ENCODE data around the gene GPR160. TPM values are rescaled to one million over a fixed set of nuclear protein-coding genes. Genes with fewer than 3 reads are reported as not detected.

Gene GPR160
- total and polyA plus RNA-seq, 9 of the 15 experiments (the other 6 are each of a cell fraction or from before 2014, with no cell fraction given), result 1.3 to 10.5 (median 8.3) TPM

DNA sequence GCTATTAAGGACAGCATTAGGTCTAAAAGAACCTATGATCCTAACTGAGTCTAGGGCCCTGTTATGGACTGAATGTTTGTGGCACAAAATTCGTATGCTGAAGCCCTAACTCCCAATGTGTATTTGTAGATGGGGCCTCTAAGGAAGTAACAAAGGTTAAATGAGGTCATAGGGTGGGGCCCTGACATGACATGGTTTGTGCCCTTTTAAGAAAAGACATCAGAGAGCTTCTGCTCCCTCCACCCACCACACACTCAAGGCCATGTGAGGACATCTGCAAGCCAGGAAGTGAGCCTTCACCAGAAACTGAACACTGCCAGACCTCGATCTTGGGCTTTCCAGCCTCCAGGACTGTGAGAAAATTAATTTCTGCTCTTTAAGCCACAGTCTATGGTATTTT is 94.5 kb downstream of the GPR160 start (continued):
- no peak for TF ChIP-seq ZNF12 (CRISPR knock-in tag; IDR thresholded peaks at IDR 0.05)
- peak; percentile 52; the same call in 1 of the 2 replicates for TF ChIP-seq DPF2 (IDR thresholded peaks at IDR 0.05)
- no peak for TF ChIP-seq NFIC (IDR thresholded peaks at IDR 0.05)
- TF ChIP-seq, protein P1, sequence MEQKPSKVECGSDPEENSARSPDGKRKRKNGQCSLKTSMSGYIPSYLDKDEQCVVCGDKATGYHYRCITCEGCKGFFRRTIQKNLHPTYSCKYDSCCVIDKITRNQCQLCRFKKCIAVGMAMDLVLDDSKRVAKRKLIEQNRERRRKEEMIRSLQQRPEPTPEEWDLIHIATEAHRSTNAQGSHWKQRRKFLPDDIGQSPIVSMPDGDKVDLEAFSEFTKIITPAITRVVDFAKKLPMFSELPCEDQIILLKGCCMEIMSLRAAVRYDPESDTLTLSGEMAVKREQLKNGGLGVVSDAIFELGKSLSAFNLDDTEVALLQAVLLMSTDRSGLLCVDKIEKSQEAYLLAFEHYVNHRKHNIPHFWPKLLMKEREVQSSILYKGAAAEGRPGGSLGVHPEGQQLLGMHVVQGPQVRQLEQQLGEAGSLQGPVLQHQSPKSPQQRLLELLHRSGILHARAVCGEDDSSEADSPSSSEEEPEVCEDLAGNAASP (IDR thresholded peaks at IDR 0.05), result peak; percentile 98
- TF ChIP-seq, protein P2, sequence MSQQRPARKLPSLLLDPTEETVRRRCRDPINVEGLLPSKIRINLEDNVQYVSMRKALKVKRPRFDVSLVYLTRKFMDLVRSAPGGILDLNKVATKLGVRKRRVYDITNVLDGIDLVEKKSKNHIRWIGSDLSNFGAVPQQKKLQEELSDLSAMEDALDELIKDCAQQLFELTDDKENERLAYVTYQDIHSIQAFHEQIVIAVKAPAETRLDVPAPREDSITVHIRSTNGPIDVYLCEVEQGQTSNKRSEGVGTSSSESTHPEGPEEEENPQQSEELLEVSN (IDR thresholded peaks at IDR 0.05; ENCODE audit: borderline replicate concordance in 1 of 2, extremely low read depth in 1 of 2, insufficient read depth in 1 of 2, insufficient read length in 1 of 2, low read depth in 1 of 2, low read length in 1 of 2, poor library complexity in 1 of 2, severe bottlenecking in 1 of 2), result peak; percentile 31 to 72
- TF ChIP-seq, protein P3, sequence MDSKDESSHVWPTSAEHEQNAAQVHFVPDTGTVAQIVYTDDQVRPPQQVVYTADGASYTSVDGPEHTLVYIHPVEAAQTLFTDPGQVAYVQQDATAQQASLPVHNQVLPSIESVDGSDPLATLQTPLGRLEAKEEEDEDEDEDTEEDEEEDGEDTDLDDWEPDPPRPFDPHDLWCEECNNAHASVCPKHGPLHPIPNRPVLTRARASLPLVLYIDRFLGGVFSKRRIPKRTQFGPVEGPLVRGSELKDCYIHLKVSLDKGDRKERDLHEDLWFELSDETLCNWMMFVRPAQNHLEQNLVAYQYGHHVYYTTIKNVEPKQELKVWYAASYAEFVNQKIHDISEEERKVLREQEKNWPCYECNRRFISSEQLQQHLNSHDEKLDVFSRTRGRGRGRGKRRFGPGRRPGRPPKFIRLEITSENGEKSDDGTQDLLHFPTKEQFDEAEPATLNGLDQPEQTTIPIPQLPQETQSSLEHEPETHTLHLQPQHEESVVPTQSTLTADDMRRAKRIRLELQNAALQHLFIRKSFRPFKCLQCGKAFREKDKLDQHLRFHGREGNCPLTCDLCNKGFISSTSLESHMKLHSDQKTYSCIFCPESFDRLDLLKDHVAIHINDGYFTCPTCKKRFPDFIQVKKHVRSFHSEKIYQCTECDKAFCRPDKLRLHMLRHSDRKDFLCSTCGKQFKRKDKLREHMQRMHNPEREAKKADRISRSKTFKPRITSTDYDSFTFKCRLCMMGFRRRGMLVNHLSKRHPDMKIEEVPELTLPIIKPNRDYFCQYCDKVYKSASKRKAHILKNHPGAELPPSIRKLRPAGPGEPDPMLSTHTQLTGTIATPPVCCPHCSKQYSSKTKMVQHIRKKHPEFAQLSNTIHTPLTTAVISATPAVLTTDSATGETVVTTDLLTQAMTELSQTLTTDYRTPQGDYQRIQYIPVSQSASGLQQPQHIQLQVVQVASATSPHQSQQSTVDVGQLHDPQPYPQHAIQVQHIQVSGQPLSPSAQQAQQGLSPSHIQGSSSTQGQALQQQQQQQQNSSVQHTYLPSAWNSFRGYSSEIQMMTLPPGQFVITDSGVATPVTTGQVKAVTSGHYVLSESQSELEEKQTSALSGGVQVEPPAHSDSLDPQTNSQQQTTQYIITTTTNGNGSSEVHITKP (IDR thresholded peaks at IDR 0.05; ENCODE audit: partially characterized antibody), result peak; percentile 12
- TF ChIP-seq MEIS2 (IDR thresholded peaks at IDR 0.05; ENCODE audit: partially characterized antibody), result peak; percentile 47
- TF ChIP-seq SOX6 (IDR thresholded peaks at IDR 0.05), result peak; percentile 66
- no peak for TF ChIP-seq GTF2E2 (tag; IDR thresholded peaks at IDR 0.05)
- TF ChIP-seq TBP (optimal IDR thresholded peaks at IDR 0.05; ENCODE audit: low read depth, low read length), result peak; percentile 30
- TF ChIP-seq RB1 (IDR thresholded peaks at IDR 0.05; ENCODE audit: low read depth), result 0 out of 2 replicates have a peak, but pooled peaks have one; percentile 16
- no peak for TF ChIP-seq ATF1 (CRISPR knock-in tag; IDR thresholded peaks at IDR 0.05)
- peak; percentile 73 for TF ChIP-seq ATF1 (tag; IDR thresholded peaks at IDR 0.05)
- no peak for TF ChIP-seq KAT2B (IDR thresholded peaks at IDR 0.05; ENCODE audit: low read depth, low read length)
- TF ChIP-seq JUN (IDR thresholded peaks at IDR 0.05; ENCODE audit: borderline replicate concordance, low read depth, low read length), result peak; percentile 51; the same call in 1 of the 2 replicates
- no peak for TF ChIP-seq JUN (CRISPR knock-in tag; IDR thresholded peaks at IDR 0.05; ENCODE audit: borderline replicate concordance)
- TF ChIP-seq NFIX (CRISPR knock-in tag; IDR thresholded peaks at IDR 0.05; ENCODE audit: low read depth), result no peak
- 0 out of 2 replicates have a peak, but pooled peaks have one; percentile 53 for TF ChIP-seq MTA3 (IDR thresholded peaks at IDR 0.05; ENCODE audit: borderline replicate concordance)
- TF ChIP-seq CC2D1A (IDR thresholded peaks at IDR 0.05), result no peak
- TF ChIP-seq TEAD1 (CRISPR knock-in tag; IDR thresholded peaks at IDR 0.05), result no peak
- TF ChIP-seq KLF1 (tag; IDR thresholded peaks at IDR 0.05), result peak; percentile 52
- TF ChIP-seq CEBPG (CRISPR knock-in tag; IDR thresholded peaks at IDR 0.05), result no peak
- TF ChIP-seq CEBPG (tag; conservative IDR thresholded peaks at IDR 0.05 in 1 of 2, IDR thresholded peaks at IDR 0.05 in 1 of 2), result no peak

Data from K562 (cell line).